Measurements from ENCODE around the gene TIFAB. TPM values are rescaled to one million over a fixed set of nuclear protein-coding genes. Genes with fewer than 3 reads are reported as not detected.

The TIFAB gene
- total RNA-seq, 5 donors from 2014 or later (not counting 1 experiment from before 2014, with no cell fraction given): 0.06 TPM; not detected in 3

DNA sequence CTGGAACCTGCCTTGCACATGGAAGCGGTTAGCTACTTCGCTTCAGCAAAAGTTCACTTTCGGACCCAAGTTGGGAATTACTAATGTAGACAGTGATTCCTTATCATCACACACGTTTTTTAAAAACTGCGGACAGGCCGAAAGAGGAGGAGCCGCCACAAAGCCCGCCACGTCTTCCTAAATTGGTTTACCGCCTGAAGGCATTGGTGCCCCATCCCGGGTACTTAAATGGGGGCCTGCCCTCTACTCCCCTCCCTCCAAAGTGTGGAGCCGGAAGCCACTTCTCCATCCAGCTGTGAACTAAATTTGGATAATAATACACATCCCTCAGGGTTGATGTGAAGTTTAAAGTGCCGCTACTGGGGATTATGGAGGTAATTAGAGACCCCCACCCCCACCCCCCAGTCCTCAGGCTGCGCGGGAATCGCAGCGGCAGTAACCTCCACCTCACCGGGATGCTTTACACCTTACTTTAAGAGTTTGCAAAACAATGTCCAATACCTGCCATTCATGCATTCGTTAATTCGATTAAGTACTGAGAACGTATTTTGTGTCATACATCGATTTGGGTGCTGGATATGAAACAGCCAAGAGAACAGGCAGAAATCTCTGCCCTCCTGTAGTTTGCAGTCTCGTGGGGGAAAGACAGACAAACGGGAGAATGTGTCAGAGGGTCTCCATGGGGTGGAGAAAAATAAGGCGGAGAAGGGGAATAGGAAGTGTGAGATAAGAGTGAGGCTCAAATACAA, 52.2 kb downstream of the TIFAB start:
- ChIA-PET POLR2A (no interaction called here), CTCF (no interaction called here)
- Mint-ChIP-seq H3K36me3 (peaks cover 6% of the 10 kb centered on the region), H3K4me1 (peaks cover 44 to 46% (median 44%) of the 10 kb centered on the region in 3 donors), H3K9me3 (peaks cover 0 to under 1% (median under 1%) of the 10 kb centered on the region in 3 donors), H3K27ac (peak overlapping the region; percentile 78 to 89), H3K27me3 (peaks cover 0 to 2% of the 10 kb centered on the region in 2 donors), H3K4me3 (peak overlapping the region; percentile 82 to 89 (median 89))
- Histone ChIP-seq H3K36me3 (ENCODE audit: control insufficient read depth in 2 of 2, extremely low read depth in 1 of 2, insufficient read depth in 1 of 2, low read length in 1 of 2) (no peaks in the 10 kb centered on the region), H3K4me1 (ENCODE audit: control insufficient read depth in 1 of 2, extremely low read depth in 1 of 2, insufficient read depth in 2 of 2, low read length in 2 of 2) (peaks cover 6 to 33% of the 10 kb centered on the region in 2 experiments), H3K4me3 (ENCODE audit: control insufficient read depth in 1 of 2, extremely low read depth in 1 of 2, low read length in 1 of 2) (peak overlapping the region; percentile 71 to 86), H3K9me3 (no peaks in the 10 kb centered on the region), H3K27ac (ENCODE audit: low read length) (peak overlapping the region; percentile 62), H3K27me3 (replicated peaks in 1 of 2; ENCODE audit: control insufficient read depth in 2 of 2, extremely low read depth in 1 of 2, insufficient read depth in 2 of 2, low read length in 1 of 2) (no peaks in the 10 kb centered on the region)
- 51% methylated on average over 8 of the region's 25 CpGs for WGBS (ENCODE audit: insufficient coverage)
- ATAC-seq (replicated peaks in 1 of 4): no peak
- DNase-seq: no peak

DNA sequence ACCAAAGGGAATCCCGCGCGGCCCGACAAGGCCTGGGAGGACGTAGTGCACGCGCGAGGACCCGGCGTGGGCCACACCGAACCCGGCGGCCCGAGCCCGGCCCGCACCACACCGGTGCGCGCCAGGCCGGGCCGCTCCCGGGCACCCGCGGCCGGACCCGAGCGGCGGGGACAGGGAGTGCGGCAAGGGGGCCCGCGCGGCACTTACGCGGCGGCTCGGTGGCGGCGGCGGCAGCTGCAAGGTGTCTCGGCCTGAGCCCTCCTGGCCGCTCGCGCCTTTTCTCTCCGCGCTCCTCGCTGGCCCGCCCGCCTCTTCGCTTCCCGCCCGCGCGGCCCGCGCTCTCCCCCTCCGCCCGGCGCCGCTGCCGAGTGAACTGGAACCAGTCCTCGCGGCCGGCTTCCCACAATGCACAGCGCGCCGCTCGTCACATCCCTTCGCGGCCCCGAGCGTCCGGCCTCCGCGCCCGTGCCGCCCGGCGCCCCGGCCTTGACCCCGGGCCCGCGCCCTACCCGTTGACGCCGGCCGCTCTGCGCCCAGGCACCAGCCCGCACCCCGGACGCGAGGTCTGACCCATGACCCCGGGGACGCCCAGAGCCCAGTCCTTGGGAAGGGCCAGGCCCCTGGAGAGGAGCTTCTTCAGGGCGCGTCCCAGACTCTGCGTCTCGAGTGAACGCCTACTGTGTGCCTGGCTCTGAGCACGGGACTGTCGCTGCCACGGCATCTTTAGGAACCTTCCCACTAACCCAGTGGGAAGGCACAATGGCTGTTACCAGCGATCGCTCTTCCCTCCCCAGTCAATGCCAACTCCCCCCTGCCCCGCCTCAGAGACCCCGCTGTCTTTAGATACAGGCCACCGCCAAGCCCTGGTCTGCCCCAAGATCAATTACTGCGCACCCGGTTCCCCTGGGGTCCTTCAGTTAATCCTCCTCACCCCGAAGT, 53.0 kb downstream of the TIFAB start, which contains the start of gene MACROH2A1:
TSS of gene MACROH2A1 (minus strand) at position 377 of the 939 bp plus-strand sequence. CDS start 10,138 bp downstream, outside the sequence.
- no peaks in the 10 kb centered on the region for H3K27me3 Mint-ChIP-seq
- H3K36me3 Mint-ChIP-seq: peaks cover 8% of the 10 kb centered on the region
- peaks cover 6 to 36% of the 10 kb centered on the region in 2 experiments for H3K4me1 ChIP-seq (ENCODE audit: control insufficient read depth in 1 of 2, extremely low read depth in 1 of 2, insufficient read depth in 2 of 2, low read length in 2 of 2)
- peak within 1 kb of the TSS; percentile 78 to 89 for H3K27ac Mint-ChIP-seq
- ATAC-seq (replicated peaks in 1 of 4) (peak; percentile 90 to 93 (median 92)), DNase-seq (peak; percentile 54 to 87 (median 71))
- peak within 1 kb of the TSS; percentile 88 to 89 (median 89) for H3K4me3 Mint-ChIP-seq
- CTCF ChIA-PET: interaction anchor here in 1 of 2 donors (1.3 kb wide), 1 partner anchor 26 kb away, joined by 3 read pairs; no protein-coding TSS in a partner anchor
- no peaks in the 10 kb centered on the region for H3K27me3 ChIP-seq (replicated peaks in 1 of 2; ENCODE audit: control insufficient read depth in 2 of 2, extremely low read depth in 1 of 2, insufficient read depth in 2 of 2, low read length in 1 of 2)
- H3K4me3 ChIP-seq (ENCODE audit: control insufficient read depth in 1 of 2, extremely low read depth in 1 of 2, low read length in 1 of 2): peak within 1 kb of the TSS; percentile 71 to 86
- H3K36me3 ChIP-seq (ENCODE audit: control insufficient read depth in 2 of 2, extremely low read depth in 1 of 2, insufficient read depth in 1 of 2, low read length in 1 of 2): no peaks in the 10 kb centered on the region
- peaks cover 51 to 55% (median 52%) of the 10 kb centered on the region in 3 donors for H3K4me1 Mint-ChIP-seq
- POLR2A ChIA-PET: no interaction called here
- H3K9me3 Mint-ChIP-seq: no peaks in the 10 kb centered on the region
- peak within 1 kb of the TSS; percentile 62 for H3K27ac ChIP-seq (ENCODE audit: low read length)
- under 1% methylated on average over 108 of the region's 109 CpGs for whole genome bisulfite sequencing (ENCODE audit: insufficient coverage)
- H3K9me3 ChIP-seq: no peaks in the 10 kb centered on the region

DNA sequence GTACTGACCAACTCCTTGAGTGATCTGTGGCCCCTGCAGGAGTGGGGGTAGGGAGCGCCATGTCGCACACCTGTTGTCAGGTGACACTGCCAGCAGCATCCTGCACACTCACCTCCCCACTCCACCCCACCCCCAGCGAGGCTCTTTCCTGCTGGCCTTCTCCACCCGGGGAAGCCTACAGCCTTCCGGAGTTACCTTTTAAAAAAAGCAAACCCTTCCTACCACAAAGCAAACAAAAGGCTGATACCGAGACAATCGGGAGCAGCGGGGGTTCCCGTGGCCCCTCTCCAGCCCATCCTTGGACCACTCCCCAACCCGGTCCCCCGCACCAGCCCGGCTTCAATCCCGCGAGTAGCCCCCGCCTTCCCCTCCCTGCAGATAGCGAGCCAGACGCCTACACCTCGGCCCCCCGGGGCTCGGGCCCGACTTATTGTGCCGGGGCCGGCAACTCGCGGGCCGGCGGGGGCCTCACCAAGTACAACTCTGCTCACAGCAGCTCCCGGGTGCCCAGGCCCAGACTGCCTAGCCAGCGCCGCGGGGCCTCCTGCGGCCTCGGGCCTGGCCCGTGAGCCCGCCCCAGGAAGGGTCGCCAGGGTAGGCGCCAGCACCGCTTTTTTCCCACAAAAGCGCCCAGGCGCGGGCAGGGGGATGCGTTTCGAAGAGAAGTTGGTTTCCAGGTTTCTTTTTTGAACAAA, 53.8 kb downstream of the TIFAB start:
- peaks cover 6 to 40% of the 10 kb centered on the region in 2 experiments for H3K4me1 ChIP-seq (ENCODE audit: control insufficient read depth in 1 of 2, extremely low read depth in 1 of 2, insufficient read depth in 2 of 2, low read length in 2 of 2)
- peak overlapping the region; percentile 86 to 89 (median 88) for H3K4me3 Mint-ChIP-seq
- H3K36me3 ChIP-seq (ENCODE audit: control insufficient read depth in 2 of 2, extremely low read depth in 1 of 2, insufficient read depth in 1 of 2, low read length in 1 of 2): no peaks in the 10 kb centered on the region
- DNase-seq: peak in 30 of 35 experiments; percentile 10 to 55 (median 36)
- H3K27me3 Mint-ChIP-seq: no peaks in the 10 kb centered on the region
- H3K9me3 Mint-ChIP-seq: no peaks in the 10 kb centered on the region
- 1% methylated on average over 41 of the region's 43 CpGs for WGBS (ENCODE audit: insufficient coverage)
- peak; percentile 37 to 52 (median 44) for ATAC-seq (replicated peaks in 1 of 4)
- ChIA-PET POLR2A (no interaction called here), CTCF (interaction anchor here in 1 of 2 donors (1.3 kb wide), 1 partner anchor 27 kb away, joined by 3 read pairs; no protein-coding TSS in a partner anchor)
- peaks cover 9% of the 10 kb centered on the region for H3K36me3 Mint-ChIP-seq
- peak overlapping the region; percentile 15 for H3K27ac ChIP-seq (ENCODE audit: low read length)
- no peaks in the 10 kb centered on the region for H3K27me3 ChIP-seq (replicated peaks in 1 of 2; ENCODE audit: control insufficient read depth in 2 of 2, extremely low read depth in 1 of 2, insufficient read depth in 2 of 2, low read length in 1 of 2)
- H3K4me3 ChIP-seq (ENCODE audit: control insufficient read depth in 1 of 2, extremely low read depth in 1 of 2, low read length in 1 of 2): peak overlapping the region; percentile 69 to 86
- H3K27ac Mint-ChIP-seq: peak overlapping the region; percentile 76 to 89
- no peaks in the 10 kb centered on the region for H3K9me3 ChIP-seq
- peaks cover 59 to 63% (median 59%) of the 10 kb centered on the region in 3 donors for H3K4me1 Mint-ChIP-seq

Other genes with a start within 250 kb of the TIFAB start
- gene MACROH2A1, start 53.1 kb downstream of the TIFAB start, total RNA-seq: 100 to 1,000 TPM; 111 to 136 (median 133) TPM
- not detected for gene DCANP1, start 5.0 kb downstream of the TIFAB start, total RNA-seq
- gene NEUROG1, start 83.6 kb upstream of the TIFAB start, total RNA-seq: not detected
- gene CXCL14, start 126.6 kb upstream of the TIFAB start, total RNA-seq: not detected

Data from T-cell (primary cell).